GM12892 (cell line): ENCODE measurements around the gene SEBOX.

Experiments used
- POLR2A ChIP-seq: IDR thresholded peaks from 2 replicates; pipeline ENCODE4 v1.6.1; 2011; ENCODE audit warnings: low read depth, low read length, control low read depth
- TAF1 ChIP-seq: IDR thresholded peaks from 2 replicates; pipeline ENCODE4 v1.6.1; 2011; ENCODE audit warnings: low read depth, mild to moderate bottlenecking, control low read depth, low read length, borderline replicate concordance

- TF ChIP-seq POLR2A (peak; percentile 67), TAF1 (no peak)
These were observed 40.9 kb upstream of the SEBOX start, which contains the start of gene SLC46A1 for GRCh38 chr17:28405632-28406472.
